HL-60 (cell line): ENCODE data around the gene HSPA14.
"Not testable (repeated sequence)": the region's sequence is repeated elsewhere in the genome, so short reads cannot be mapped to it uniquely, and the experiment has no call there.

Experiments used
- DNase-seq, 2 experiments: peaks; one replicate each; pipeline ENCODE4 v3.0.0-alpha.2; 2010 to 2020; ENCODE audit warnings: low read depth in 1 of 2, low spot score in 1 of 2
- H3K27ac ChIP-seq: fragments of 250-450 bp; sonication (Bioruptor Pico); replicated peaks from 2 replicates; pipeline ENCODE4 v1.5.1; 2020; ENCODE audit warnings: mild to moderate bottlenecking, moderate library complexity
- H3K27me3 ChIP-seq: fragments of 250-450 bp; sonication (Bioruptor Pico); 2 replicates; pipeline ENCODE4 v1.5.1; 2021; ENCODE audit warnings: mild to moderate bottlenecking, moderate library complexity; ENCODE audit not compliant: insufficient read depth, poor library complexity, severe bottlenecking
- H3K4me3 ChIP-seq: replicated peaks from 2 replicates; pipeline ENCODE4 v1.5.1; 2011; ENCODE audit warnings: mild to moderate bottlenecking, control low read depth, low read length; ENCODE audit not compliant: insufficient read depth
- GABPA ChIP-seq: IDR thresholded peaks from 2 replicates; pipeline ENCODE4 v1.6.1; 2012; ENCODE audit warnings: low read depth
- POLR2AphosphoS5 ChIP-seq: IDR thresholded peaks from 2 replicates; pipeline ENCODE4 v1.6.1; 2012; ENCODE audit warnings: low read depth
- SPI1 ChIP-seq: IDR thresholded peaks from 2 replicates; pipeline ENCODE4 v1.6.1; 2012; ENCODE audit warnings: low read depth, mild to moderate bottlenecking, borderline replicate concordance
- TF ChIP-seq, protein P1 (sequence below): IDR thresholded peaks from 2 replicates; pipeline ENCODE4 v1.6.1; 2012; ENCODE audit warnings: low read depth; ENCODE audit not compliant: insufficient replicate concordance
- TF ChIP-seq, protein P2 (sequence below): IDR thresholded peaks from one replicate; pipeline ENCODE4 v1.5.1; 2011; ENCODE audit warnings: low read length, control low read depth, inconsistent platforms; ENCODE audit not compliant: insufficient read depth

The HSPA14 gene

GRCh38 chr10:14905890-14906289 lies 67.8 kb downstream of the HSPA14 start:
- no peak for DNase-seq
- TF ChIP-seq, protein P1, sequence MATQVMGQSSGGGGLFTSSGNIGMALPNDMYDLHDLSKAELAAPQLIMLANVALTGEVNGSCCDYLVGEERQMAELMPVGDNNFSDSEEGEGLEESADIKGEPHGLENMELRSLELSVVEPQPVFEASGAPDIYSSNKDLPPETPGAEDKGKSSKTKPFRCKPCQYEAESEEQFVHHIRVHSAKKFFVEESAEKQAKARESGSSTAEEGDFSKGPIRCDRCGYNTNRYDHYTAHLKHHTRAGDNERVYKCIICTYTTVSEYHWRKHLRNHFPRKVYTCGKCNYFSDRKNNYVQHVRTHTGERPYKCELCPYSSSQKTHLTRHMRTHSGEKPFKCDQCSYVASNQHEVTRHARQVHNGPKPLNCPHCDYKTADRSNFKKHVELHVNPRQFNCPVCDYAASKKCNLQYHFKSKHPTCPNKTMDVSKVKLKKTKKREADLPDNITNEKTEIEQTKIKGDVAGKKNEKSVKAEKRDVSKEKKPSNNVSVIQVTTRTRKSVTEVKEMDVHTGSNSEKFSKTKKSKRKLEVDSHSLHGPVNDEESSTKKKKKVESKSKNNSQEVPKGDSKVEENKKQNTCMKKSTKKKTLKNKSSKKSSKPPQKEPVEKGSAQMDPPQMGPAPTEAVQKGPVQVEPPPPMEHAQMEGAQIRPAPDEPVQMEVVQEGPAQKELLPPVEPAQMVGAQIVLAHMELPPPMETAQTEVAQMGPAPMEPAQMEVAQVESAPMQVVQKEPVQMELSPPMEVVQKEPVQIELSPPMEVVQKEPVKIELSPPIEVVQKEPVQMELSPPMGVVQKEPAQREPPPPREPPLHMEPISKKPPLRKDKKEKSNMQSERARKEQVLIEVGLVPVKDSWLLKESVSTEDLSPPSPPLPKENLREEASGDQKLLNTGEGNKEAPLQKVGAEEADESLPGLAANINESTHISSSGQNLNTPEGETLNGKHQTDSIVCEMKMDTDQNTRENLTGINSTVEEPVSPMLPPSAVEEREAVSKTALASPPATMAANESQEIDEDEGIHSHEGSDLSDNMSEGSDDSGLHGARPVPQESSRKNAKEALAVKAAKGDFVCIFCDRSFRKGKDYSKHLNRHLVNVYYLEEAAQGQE = no peak
- TF ChIP-seq POLR2AphosphoS5 = no peak
- Histone ChIP-seq H3K4me3 (no peak overlapping the region), H3K27me3 (no peaks in the 10 kb centered on the region), H3K27ac (no peak overlapping the region)

DNA sequence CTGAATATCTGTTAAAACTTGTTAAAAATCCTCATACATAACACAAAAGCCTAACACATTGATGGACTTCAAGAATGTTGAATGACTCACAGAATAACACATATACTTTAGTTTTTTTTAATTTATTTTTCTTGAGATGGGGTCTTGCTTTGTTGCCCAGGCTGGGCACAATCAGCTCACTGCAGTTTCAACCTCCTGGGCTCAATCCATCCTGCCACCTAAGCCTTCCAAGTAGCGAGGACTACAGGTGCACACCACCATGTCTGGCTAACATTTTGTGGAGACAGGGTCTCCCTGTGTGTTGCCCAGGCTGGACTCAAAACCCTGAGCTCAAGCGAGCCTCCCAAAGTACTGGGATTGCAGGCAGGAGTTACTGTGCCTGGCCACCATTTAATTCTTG lies 68.7 kb downstream of the HSPA14 start:
- Histone ChIP-seq H3K27ac (no peak overlapping the region), H3K4me3 (no peak overlapping the region), H3K27me3 (no peaks in the 10 kb centered on the region)
- TF ChIP-seq, protein P2, sequence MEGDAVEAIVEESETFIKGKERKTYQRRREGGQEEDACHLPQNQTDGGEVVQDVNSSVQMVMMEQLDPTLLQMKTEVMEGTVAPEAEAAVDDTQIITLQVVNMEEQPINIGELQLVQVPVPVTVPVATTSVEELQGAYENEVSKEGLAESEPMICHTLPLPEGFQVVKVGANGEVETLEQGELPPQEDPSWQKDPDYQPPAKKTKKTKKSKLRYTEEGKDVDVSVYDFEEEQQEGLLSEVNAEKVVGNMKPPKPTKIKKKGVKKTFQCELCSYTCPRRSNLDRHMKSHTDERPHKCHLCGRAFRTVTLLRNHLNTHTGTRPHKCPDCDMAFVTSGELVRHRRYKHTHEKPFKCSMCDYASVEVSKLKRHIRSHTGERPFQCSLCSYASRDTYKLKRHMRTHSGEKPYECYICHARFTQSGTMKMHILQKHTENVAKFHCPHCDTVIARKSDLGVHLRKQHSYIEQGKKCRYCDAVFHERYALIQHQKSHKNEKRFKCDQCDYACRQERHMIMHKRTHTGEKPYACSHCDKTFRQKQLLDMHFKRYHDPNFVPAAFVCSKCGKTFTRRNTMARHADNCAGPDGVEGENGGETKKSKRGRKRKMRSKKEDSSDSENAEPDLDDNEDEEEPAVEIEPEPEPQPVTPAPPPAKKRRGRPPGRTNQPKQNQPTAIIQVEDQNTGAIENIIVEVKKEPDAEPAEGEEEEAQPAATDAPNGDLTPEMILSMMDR = no peak
- TF ChIP-seq SPI1 = no peak
- no peak for TF ChIP-seq GABPA
- no peak for TF ChIP-seq POLR2AphosphoS5
- TF ChIP-seq, protein P1 = no peak
- DNase-seq = no peak

- H3K4me3 ChIP-seq, H3K27ac ChIP-seq, DNase-seq, H3K27me3 ChIP-seq: not testable (repeated sequence)
These were observed 69.5 kb downstream of the HSPA14 start for GRCh38 chr10:14907591-14907990.

- H3K4me3 ChIP-seq = no peak overlapping the region
- no peaks in the 10 kb centered on the region for H3K27me3 ChIP-seq
- DNase-seq = no peak
- TF ChIP-seq, protein P1 = no peak
- TF ChIP-seq, protein P2 = no peak
- TF ChIP-seq SPI1 = no peak
- H3K27ac ChIP-seq = no peak overlapping the region
These were observed 71.0 kb downstream of the HSPA14 start for GRCh38 chr10:14909101-14909500.
